ENCODE results near the gene ECHDC3. TPM values are rescaled to one million over a fixed set of nuclear protein-coding genes. Genes with fewer than 3 reads are reported as not detected.

The ECHDC3 gene
- total RNA-seq, 1 donor = 1.3 TPM

GRCh38 chr10:11789306-11789705 lies 47.1 kb downstream of the ECHDC3 start:
- DNase-seq (ENCODE audit: low read depth) = no peak
- no peak overlapping the region for H3K4me3 ChIP-seq (ENCODE audit: low read depth, low read length)
- TF ChIP-seq CTCF (IDR thresholded peaks at IDR 0.05; ENCODE audit: insufficient read depth, low read depth, low read length) = no peak

DNA sequence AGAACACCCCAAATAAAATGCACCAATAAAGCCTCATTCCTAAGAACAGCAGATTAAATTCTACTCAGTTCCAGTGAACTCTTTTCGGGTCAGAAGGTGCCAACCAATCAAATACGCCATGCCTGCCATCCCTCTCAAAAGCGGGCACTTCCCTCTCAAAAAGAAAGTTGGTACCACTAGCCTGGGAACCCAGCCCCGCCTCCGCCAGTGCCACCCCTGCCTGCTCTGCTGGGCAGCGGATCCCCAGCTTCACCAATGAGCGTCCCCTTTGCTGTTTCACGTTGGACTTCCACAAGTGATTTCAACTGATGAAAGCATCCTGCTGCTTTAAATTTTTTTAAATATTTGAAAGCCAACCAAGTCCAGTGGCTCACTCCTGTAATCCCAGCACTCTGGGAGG lies 47.8 kb downstream of the ECHDC3 start:
- DNase-seq (ENCODE audit: low read depth) = no peak
- TF ChIP-seq CTCF (IDR thresholded peaks at IDR 0.05; ENCODE audit: insufficient read depth, low read depth, low read length) = no peak
- no peak overlapping the region for H3K4me3 ChIP-seq (ENCODE audit: low read depth, low read length)

GRCh38 chr10:11793762-11794479 lies 51.7 kb downstream of the ECHDC3 start:
- no peak overlapping the region for H3K4me3 ChIP-seq (ENCODE audit: low read depth, low read length)
- no peak for TF ChIP-seq CTCF (IDR thresholded peaks at IDR 0.05; ENCODE audit: insufficient read depth, low read depth, low read length)
- DNase-seq (ENCODE audit: low read depth) = peak; percentile 41

- DNase-seq (ENCODE audit: low read depth) = no peak
- no peak for TF ChIP-seq CTCF (IDR thresholded peaks at IDR 0.05; ENCODE audit: insufficient read depth, low read depth, low read length)
These were observed 52.4 kb downstream of the ECHDC3 start for GRCh38 chr10:11794566-11794965.

GRCh38 chr10:11795101-11795920 lies 53.1 kb downstream of the ECHDC3 start:
- TF ChIP-seq CTCF (IDR thresholded peaks at IDR 0.05; ENCODE audit: insufficient read depth, low read depth, low read length) = no peak
- no peak for DNase-seq (ENCODE audit: low read depth)
- no peak overlapping the region for H3K4me3 ChIP-seq (ENCODE audit: low read depth, low read length)

More at GRCh38 chr10:11794566-11794965, 52.4 kb downstream of the ECHDC3 start:
- H3K4me3 ChIP-seq (ENCODE audit: low read depth, low read length) = no peak overlapping the region

- no peak for TF ChIP-seq CTCF (IDR thresholded peaks at IDR 0.05; ENCODE audit: insufficient read depth, low read depth, low read length)
- H3K4me3 ChIP-seq (ENCODE audit: low read depth, low read length) = no peak overlapping the region
- no peak for DNase-seq (ENCODE audit: low read depth)
These were observed 54.3 kb downstream of the ECHDC3 start for GRCh38 chr10:11796474-11796873.

Data from fibroblast of villous mesenchyme (primary cell).